Activated CD4-positive, CD25-positive, alpha-beta regulatory T cell treated with anti-CD3 and anti-CD28 coated beads, Interleukin-2, amount 50 U/mL, for 16 hours (primary cell): Measurements from ENCODE around the gene CCDC57.

Experiments used
- DNase-seq: peaks from one replicate; pipeline ENCODE4 v3.0.0-alpha.2; 2020; ENCODE audit warnings: low read depth, low spot score

CCDC57 gene

GRCh38 chr17:82083009-82083408 lies 129.6 kb downstream of the CCDC57 start:
- no peak for DNase-seq

DNA sequence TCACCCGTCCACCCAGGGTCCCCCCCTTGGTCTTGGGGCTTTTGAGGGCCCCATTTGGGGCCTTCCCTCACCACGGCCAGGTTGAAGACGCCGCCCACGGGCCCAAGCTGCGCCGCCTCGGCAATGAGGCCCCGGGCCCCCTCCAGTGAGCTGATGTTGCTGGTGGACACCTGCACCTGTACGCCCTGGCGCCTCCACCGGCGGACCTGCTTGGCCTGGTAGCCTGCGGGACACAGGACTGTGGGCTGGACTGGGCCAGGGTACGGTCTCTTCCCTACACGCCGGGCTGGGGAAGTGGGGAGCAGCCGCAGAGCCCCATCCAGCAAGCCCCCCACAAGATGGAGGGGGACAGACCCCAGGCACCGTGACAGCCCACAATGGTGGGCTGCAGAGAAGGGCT lies 130.2 kb downstream of the CCDC57 start:
- DNase-seq = no peak

GRCh38 chr17:82081966-82082365 lies 130.7 kb downstream of the CCDC57 start:
- DNase-seq = no peak

DNA sequence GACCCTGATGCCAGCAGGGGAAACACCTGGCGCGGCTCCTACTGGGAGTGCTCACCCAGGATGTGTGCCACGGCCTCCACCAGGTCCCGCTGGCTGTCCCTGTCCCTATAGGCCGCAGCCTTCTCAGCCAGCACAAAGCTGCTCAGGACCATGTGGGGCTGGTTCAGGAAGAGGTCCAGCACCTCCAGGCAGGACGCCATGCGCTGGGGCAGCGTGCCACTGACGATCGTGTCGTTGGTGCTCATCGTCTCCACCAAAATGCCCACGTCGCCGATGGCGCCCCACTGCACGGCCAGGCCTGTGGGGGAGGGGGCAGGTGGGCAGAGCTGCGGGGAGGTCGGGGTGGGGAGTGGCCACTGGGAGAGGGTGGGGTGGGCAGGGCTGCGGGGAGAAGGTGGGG lies 131.1 kb downstream of the CCDC57 start:
- no peak for DNase-seq

GRCh38 chr17:82080789-82081464 lies 131.7 kb downstream of the CCDC57 start:
- DNase-seq = no peak

- no peak for DNase-seq
These were observed 132.4 kb downstream of the CCDC57 start for GRCh38 chr17:82080048-82080788.

GRCh38 chr17:82079001-82079677 lies 133.5 kb downstream of the CCDC57 start:
- DNase-seq = no peak

DNA sequence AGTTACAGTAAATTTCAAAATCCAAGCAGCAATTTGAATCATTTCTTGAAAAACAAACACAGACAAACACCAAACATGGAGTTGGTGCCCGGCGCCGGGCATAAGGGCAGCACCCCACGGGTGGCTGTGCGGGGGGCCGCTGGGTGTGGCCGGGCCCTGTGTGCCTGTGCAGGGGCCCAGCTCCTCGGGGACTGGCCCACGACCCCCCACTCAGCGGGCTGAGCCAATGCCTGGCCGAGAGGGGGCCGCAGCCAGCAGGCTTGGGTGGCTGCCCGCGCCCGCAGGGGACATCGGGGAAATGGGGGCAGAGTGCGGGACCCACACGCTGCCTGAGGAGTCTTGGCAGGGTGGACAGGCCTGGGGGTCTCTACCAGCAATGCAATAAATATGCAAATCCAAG lies 134.2 kb downstream of the CCDC57 start:
- no peak for DNase-seq

DNA sequence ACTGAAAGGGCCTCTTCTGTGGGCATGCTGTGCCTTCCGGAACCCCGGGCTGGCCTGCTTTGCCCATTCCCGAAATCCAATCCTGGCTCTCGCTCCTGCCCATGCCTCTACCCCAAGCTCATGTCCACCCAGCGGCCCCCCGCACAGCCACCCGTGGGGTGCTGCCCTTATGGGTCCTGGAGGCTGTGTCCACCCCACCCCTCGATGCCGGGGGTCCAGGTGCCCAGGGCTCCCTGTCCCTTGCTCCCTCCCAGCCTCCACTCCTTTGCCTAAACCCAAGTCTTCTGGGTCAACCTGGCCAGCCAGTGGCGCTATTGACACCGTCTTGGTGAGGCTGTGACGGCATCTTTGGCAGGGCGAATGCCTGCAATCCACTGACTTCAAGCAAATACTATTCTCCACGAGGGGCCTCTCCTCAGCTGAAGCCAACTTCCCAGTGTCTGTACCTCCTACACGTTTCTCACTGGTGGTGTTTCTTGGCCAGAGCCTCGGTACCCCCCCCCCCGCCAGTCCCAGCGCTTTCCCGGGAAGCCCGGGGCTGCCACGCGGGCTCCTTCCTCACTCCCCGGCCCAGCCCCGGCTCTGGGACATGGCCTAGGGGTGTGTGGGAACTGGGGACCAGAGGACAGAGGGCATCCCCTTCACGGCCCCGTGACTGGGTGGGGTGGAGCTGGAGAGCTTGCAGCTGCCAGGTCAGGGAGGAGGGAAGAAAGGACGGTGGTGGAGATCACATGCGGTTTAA lies 134.9 kb downstream of the CCDC57 start:
- no peak for DNase-seq

GRCh38 chr17:82076785-82077591 lies 135.7 kb downstream of the CCDC57 start:
- no peak for DNase-seq

GRCh38 chr17:82076018-82076784 lies 136.4 kb downstream of the CCDC57 start:
- DNase-seq = no peak

DNA sequence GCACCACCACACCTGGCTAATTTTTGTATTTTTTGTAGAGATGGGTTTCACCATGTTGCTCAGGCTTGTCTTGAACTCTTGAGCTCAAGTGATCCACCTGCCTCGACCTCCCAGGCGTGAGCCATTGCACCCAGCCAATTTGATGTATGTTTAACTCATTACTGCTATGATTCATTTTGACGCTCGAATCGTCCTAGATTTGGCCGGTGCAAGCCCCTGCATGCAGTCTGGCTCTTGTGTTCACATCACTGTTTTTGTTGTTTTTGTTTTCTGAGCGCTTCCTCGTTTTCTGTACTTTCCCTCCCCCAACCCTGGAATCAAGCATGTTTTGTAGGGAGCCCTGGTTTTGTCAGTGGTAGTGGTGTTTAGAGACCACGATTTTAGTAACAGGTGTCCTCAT lies 139.2 kb downstream of the CCDC57 start:
- no peak for DNase-seq

- no peak for DNase-seq
These were observed 139.8 kb downstream of the CCDC57 start for GRCh38 chr17:82072827-82073226.

DNA sequence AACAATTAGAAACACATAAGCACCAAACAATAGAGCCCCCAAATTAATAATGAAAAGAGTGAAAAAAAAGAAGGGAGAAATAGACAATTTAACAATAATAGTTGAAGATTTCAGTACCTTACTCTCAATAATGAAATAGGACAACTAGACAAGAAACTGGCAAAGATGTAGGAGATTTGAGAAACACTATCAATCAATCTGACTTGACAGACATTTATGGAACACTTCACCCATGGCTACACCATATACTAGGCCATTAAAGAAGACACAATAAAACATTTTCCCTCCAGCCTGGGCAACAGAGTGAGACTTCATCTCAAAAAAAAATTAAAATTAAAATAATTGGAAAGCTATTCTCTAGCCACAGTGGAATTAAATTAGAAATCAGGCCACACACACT lies 142.0 kb downstream of the CCDC57 start:
- DNase-seq = no peak

GRCh38 chr17:82065638-82066303 lies 146.9 kb downstream of the CCDC57 start, which contains the start of gene DUS1L:
Gene DUS1L (minus strand): TSS chr17:82065804. CDS start chr17:82065059, 745 bp downstream.
- peak; percentile 37 for DNase-seq

DNA sequence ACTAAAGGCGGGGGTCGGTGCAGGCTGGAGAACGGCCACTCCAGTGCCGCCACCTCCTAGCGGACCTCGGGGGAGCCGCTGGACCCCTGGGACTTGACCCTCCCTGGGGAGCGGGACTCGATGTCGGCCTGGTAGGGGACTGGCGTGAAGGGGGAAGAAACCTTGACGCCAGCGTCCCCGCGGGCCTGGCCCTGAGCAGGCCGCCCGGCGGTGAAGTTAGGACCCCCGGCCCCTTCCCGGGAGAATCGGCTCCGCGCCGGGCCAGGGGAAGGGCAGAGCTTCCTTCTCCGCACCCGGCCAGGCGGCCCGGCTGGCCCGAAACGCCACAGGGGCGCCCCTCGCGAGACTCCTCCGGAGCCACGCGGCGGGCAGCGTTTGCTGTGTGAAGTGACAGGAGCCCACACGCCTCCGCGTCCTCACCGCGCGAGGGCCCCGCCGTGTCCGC lies 147.4 kb downstream of the CCDC57 start:
- no peak for DNase-seq

GRCh38 chr17:82064433-82065192 lies 148.0 kb downstream of the CCDC57 start:
- no peak for DNase-seq

- DNase-seq = no peak
These were observed 148.9 kb downstream of the CCDC57 start for GRCh38 chr17:82063424-82064415.
